H1 (cell line): ENCODE data around the gene AAR2. TPM values are rescaled to one million over a fixed set of nuclear protein-coding genes. Genes with fewer than 3 reads are reported as not detected.

Source experiments
- CTCF ChIA-PET: fragments of 300-600 bp; sonication (Branson Sonifier 250); formaldehyde crosslinking; loops from one replicate; lab custom pipeline; 2021; ENCODE audit not compliant: partially characterized antibody; lab: Charles Lee
- POLR2A ChIA-PET: fragments of 300-600 bp; sonication (Branson Sonifier 250); formaldehyde crosslinking; loops from one replicate; lab custom pipeline; 2021; ENCODE audit warnings: inconsistent platforms; ENCODE audit not compliant: partially characterized antibody; lab: Charles Lee
- DNase-seq, 2 experiments: peaks; one replicate each; pipeline versions ENCODE4 v3.0.0 to v3.0.0-alpha.2; 2010 to 2022; ENCODE audit warnings: low spot score in 2 of 2, low read depth in 1 of 2, mixed read lengths in 1 of 2
- FAIRE-seq: peaks from 2 replicates; lab custom pipeline; 2011; peaks lifted over from hg19 to GRCh38; lab: Jason Lieb, UNC
- H2AFZ ChIP-seq: 2 replicates; pipeline ENCODE4 v1.8.1; 2012; ENCODE audit warnings: low read length, inconsistent platforms
- H2AK5ac ChIP-seq: 2 replicates; pipeline ENCODE4 v1.6.1; 2013; ENCODE audit warnings: low read depth, low read length
- H2BK120ac ChIP-seq: replicated peaks from 2 replicates; pipeline ENCODE3; 2013; ENCODE audit warnings: low read depth, low read length, inconsistent platforms
- H2BK12ac ChIP-seq: 2 replicates; pipeline ENCODE4 v1.6.1; 2013; ENCODE audit warnings: low read depth, low read length
- H2BK15ac ChIP-seq: 2 replicates; pipeline ENCODE4 v1.6.1; 2013; ENCODE audit warnings: low read length
- H2BK20ac ChIP-seq: 2 replicates; pipeline ENCODE4 v1.6.1; 2013; ENCODE audit warnings: low read length
- H2BK5ac ChIP-seq: 2 replicates; pipeline ENCODE4 v1.6.1; 2013; ENCODE audit warnings: low read depth, low read length
- H3K14ac ChIP-seq: 2 replicates; pipeline ENCODE4 v1.6.1; 2013; ENCODE audit warnings: inconsistent platforms; ENCODE audit not compliant: insufficient read length
- H3K18ac ChIP-seq: 2 replicates; pipeline ENCODE4 v1.6.1; 2013; ENCODE audit warnings: low read length; ENCODE audit errors: extremely low read depth
- H3K23ac ChIP-seq: 2 replicates; pipeline ENCODE4 v1.6.1; 2013; ENCODE audit warnings: inconsistent platforms; ENCODE audit not compliant: insufficient read length
- H3K23me2 ChIP-seq: 2 replicates; pipeline ENCODE4 v1.6.1; 2013; ENCODE audit warnings: low read depth, low read length
- H3K27ac ChIP-seq: 2 replicates; pipeline ENCODE4 v1.6.1; 2011; ENCODE audit warnings: low read depth, low read length, inconsistent platforms
- H3K27me3 ChIP-seq, 4 experiments: replicated peaks in 1 of 4; 1 replicate in 1 of 4; 2 replicates in 3 of 4; pipeline versions ENCODE4 v1.6.1 to v1.8.1; 2011 to 2013; ENCODE audit warnings: low read length in 3 of 4, mild to moderate bottlenecking in 3 of 4, inconsistent platforms in 2 of 4, mixed read lengths in 2 of 4, moderate library complexity in 1 of 4; ENCODE audit not compliant: control insufficient read depth in 3 of 4, insufficient read depth in 3 of 4; ENCODE audit errors: extremely low read depth in 1 of 4
- H3K36me3 ChIP-seq, 4 experiments: 2 replicates each; pipeline versions ENCODE4 v1.6.1 to v1.8.1; 2011 to 2013; ENCODE audit warnings: mild to moderate bottlenecking in 4 of 4, low read length in 3 of 4, moderate library complexity in 2 of 4, control low read depth in 1 of 4, inconsistent platforms in 1 of 4; ENCODE audit not compliant: insufficient read depth in 4 of 4, control insufficient read depth in 2 of 4
- H3K4ac ChIP-seq: replicated peaks from 2 replicates; pipeline ENCODE3; 2013; ENCODE audit warnings: low read length, low read depth, mixed read lengths, inconsistent platforms; ENCODE audit not compliant: insufficient read length
- H3K4me1 ChIP-seq, 4 experiments: replicated peaks in 1 of 4; 1 replicate in 1 of 4; 2 replicates in 3 of 4; pipeline versions ENCODE4 v1.6.1 to v1.8.1; 2011 to 2013; ENCODE audit warnings: low read length in 3 of 4, inconsistent platforms in 2 of 4, mixed read lengths in 1 of 4; ENCODE audit not compliant: insufficient read depth in 4 of 4, control insufficient read depth in 3 of 4
- H3K4me2 ChIP-seq, 2 experiments: 2 replicates each; pipeline versions ENCODE4 v1.6.1 to v1.8.1; 2011 to 2013; ENCODE audit warnings: low read depth in 2 of 2, low read length in 2 of 2, control low read depth in 1 of 2, inconsistent platforms in 1 of 2, mild to moderate bottlenecking in 1 of 2; ENCODE audit not compliant: insufficient read depth in 1 of 2
- H3K4me3 ChIP-seq, 4 experiments: fragments of 200-600, 300-600 bp in 1 of 4; sonication (generic), shearing (Covaris generic), sonication (Bioruptor Twin) in 1 of 4; 2 replicates each; pipeline versions ENCODE4 v1.5.1 to v1.8.1; 2011 to 2016; ENCODE audit warnings: low read length in 4 of 4, low read depth in 3 of 4, control low read depth in 2 of 4, inconsistent platforms in 2 of 4, mild to moderate bottlenecking in 2 of 4, mixed read lengths in 1 of 4, moderate library complexity in 1 of 4; ENCODE audit not compliant: insufficient read depth in 2 of 4; ENCODE audit errors: extremely low read depth in 1 of 4
- H3K56ac ChIP-seq: replicated peaks from 2 replicates; pipeline ENCODE3; 2013; ENCODE audit warnings: low read depth, mild to moderate bottlenecking, mixed read lengths, low read length, inconsistent platforms; ENCODE audit not compliant: insufficient read length
- H3K79me1 ChIP-seq: 2 replicates; pipeline ENCODE4 v1.6.1; 2013; ENCODE audit warnings: low read depth, low read length, control low read depth
- H3K79me2 ChIP-seq, 2 experiments: 2 replicates each; pipeline versions ENCODE4 v1.6.1 to v1.8.1; 2012 to 2013; ENCODE audit warnings: low read length in 2 of 2, mild to moderate bottlenecking in 2 of 2, inconsistent platforms in 1 of 2; ENCODE audit not compliant: insufficient read depth in 2 of 2, control insufficient read depth in 1 of 2
- H3K9ac ChIP-seq, 4 experiments: replicated peaks in 1 of 4; 1 replicate in 1 of 4; 2 replicates in 3 of 4; pipeline versions ENCODE4 v1.6.1 to v1.8.1; 2011 to 2013; ENCODE audit warnings: low read depth in 3 of 4, low read length in 3 of 4, control low read depth in 2 of 4, mild to moderate bottlenecking in 2 of 4, moderate library complexity in 2 of 4, inconsistent platforms in 1 of 4; ENCODE audit errors: extremely low read depth in 1 of 4
- H3K9me3 ChIP-seq, 2 experiments: 2 replicates each; pipeline versions ENCODE4 v1.6.1 to v1.8.1; 2012 to 2013; ENCODE audit warnings: mild to moderate bottlenecking in 2 of 2, moderate library complexity in 2 of 2, control low read depth in 1 of 2, inconsistent platforms in 1 of 2, low read depth in 1 of 2, low read length in 1 of 2, mixed read lengths in 1 of 2; ENCODE audit not compliant: insufficient read depth in 2 of 2
- H4K20me1 ChIP-seq, 2 experiments: replicated peaks in 1 of 2; 2 replicates each; pipeline versions ENCODE3 to v1.8.1; 2011 to 2013; ENCODE audit warnings: inconsistent platforms in 2 of 2, low read length in 2 of 2, mild to moderate bottlenecking in 1 of 2; ENCODE audit not compliant: insufficient read depth in 2 of 2, control insufficient read depth in 1 of 2
- H4K5ac ChIP-seq: 2 replicates; pipeline ENCODE4 v1.6.1; 2013; ENCODE audit warnings: low read length, low read depth, mixed read lengths, inconsistent platforms; ENCODE audit not compliant: insufficient read length
- H4K8ac ChIP-seq: 2 replicates; pipeline ENCODE4 v1.8.0; 2013; ENCODE audit warnings: mild to moderate bottlenecking, moderate library complexity, low read length, inconsistent platforms; ENCODE audit not compliant: insufficient read depth; ENCODE audit errors: extremely low read depth
- H4K91ac ChIP-seq: replicated peaks from 2 replicates; pipeline ENCODE3; 2013; ENCODE audit warnings: low read length, mixed read lengths, inconsistent platforms; ENCODE audit not compliant: insufficient read length
- EZH2 ChIP-seq: fragments of 200-600 bp; sonication (generic); IDR thresholded peaks from 2 replicates; pipeline ENCODE4 v1.7.1; 2012; ENCODE audit warnings: low read depth, mild to moderate bottlenecking, moderate library complexity, low read length, inconsistent platforms; ENCODE audit not compliant: severe bottlenecking
- POLR2AphosphoS5 ChIP-seq: IDR thresholded peaks from 2 replicates; pipeline ENCODE4 v1.6.1; 2011; ENCODE audit warnings: low read depth, low read length
- USF2 ChIP-seq: IDR thresholded peaks from 2 replicates; pipeline ENCODE4 v1.6.1; 2011; ENCODE audit warnings: low read length, improper control_type of control experiment
- WGBS, 2 experiments: shearing (Covaris generic) in 1 of 2; methylation state at CpG; one replicate each; pipeline versions ENCODE4 v1.1.6 to v1.1.7; 2013 to 2015; ENCODE audit warnings: low lambda C conversion rate in 2 of 2, mixed read lengths in 2 of 2, inconsistent platforms in 1 of 2, low coverage in 1 of 2, missing lambda C conversion rate in 1 of 2; ENCODE audit not compliant: insufficient replicate concordance in 2 of 2, insufficient coverage in 1 of 2, insufficient read length in 1 of 2; ENCODE audit errors: extremely low coverage in 1 of 2, missing lambda C conversion rate in 1 of 2; 5-methylcytosine and 5-hydroxymethylcytosine counted together
- polyA plus RNA-seq, 7 experiments: library from polyadenylated mRNA; depleted of rRNA in 3 of 7; stranded (reverse) in 5 of 7; unstranded in 2 of 7; fragments of >200 nt in 5 of 7; fragments of 200-250 nt in 2 of 7; gene quantifications; 1 replicate in 5 of 7; 2 replicates in 1 of 7; 4 replicates in 1 of 7; pipeline versions ENCODE4 v1.2.1 to v1.2.3, GENCODE V29; 2011 to 2013; ENCODE audit warnings: missing spikeins in 2 of 7, mixed read lengths in 2 of 7
- total RNA-seq: library from RNA; stranded (reverse); fragmentation: NEBNext Ultra II Directional; extraction: Animal tissue kit (Norgen Biotek cat#: 25700); gene quantifications from 2 replicates; pipeline ENCODE4 v1.2.1, GENCODE V29; 2021
- TF ChIP-seq, protein P1 (sequence below): IDR thresholded peaks from 2 replicates; pipeline ENCODE4 v1.6.1; 2012; ENCODE audit warnings: inconsistent platforms

AAR2 gene
- total and polyA plus RNA-seq, 2 of the 8 experiments (the other 6 are each of a cell fraction or from before 2014, with no cell fraction given): 25.5 to 36.1 TPM

- POLR2A ChIA-PET: interaction anchor here (0.7 to 1.6 kb wide), 3 partner anchors 9 to 11 kb away, joined by 3 to 6 read pairs (median 4); partner anchors contain the start of gene AAR2
- no peak for FAIRE-seq
- H3K36me3 ChIP-seq: no peaks in the 10 kb centered on the region; a peak in 1 of 8 replicates
- H2BK5ac ChIP-seq: no peak overlapping the region
- no peak overlapping the region for H2BK120ac ChIP-seq
- no peak overlapping the region for H3K56ac ChIP-seq
- H3K27ac ChIP-seq: no peak overlapping the region
- no peaks in the 10 kb centered on the region for H3K4me1 ChIP-seq
- no peak for TF ChIP-seq EZH2
- TF ChIP-seq, protein P1, sequence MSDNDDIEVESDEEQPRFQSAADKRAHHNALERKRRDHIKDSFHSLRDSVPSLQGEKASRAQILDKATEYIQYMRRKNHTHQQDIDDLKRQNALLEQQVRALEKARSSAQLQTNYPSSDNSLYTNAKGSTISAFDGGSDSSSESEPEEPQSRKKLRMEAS: no peak
- TF ChIP-seq POLR2AphosphoS5: no peak
- TF ChIP-seq USF2: no peak
- no peak overlapping the region for H3K4ac ChIP-seq
- H3K9ac ChIP-seq: no peak overlapping the region
- H4K91ac ChIP-seq: no peak overlapping the region
- H3K18ac ChIP-seq: no peak overlapping the region
- no peak for DNase-seq
- no peak overlapping the region for H2AFZ ChIP-seq
- H3K23ac ChIP-seq: no peak overlapping the region
- H2BK15ac ChIP-seq: no peak overlapping the region
- no peaks in the 10 kb centered on the region for H4K20me1 ChIP-seq
- no peak overlapping the region for H3K14ac ChIP-seq
- no peak overlapping the region for H4K8ac ChIP-seq
- H2BK12ac ChIP-seq: no peak overlapping the region
- no peak overlapping the region for H3K4me3 ChIP-seq
- no peaks in the 10 kb centered on the region for H3K23me2 ChIP-seq
- no peaks in the 10 kb centered on the region for H3K9me3 ChIP-seq
- H3K27me3 ChIP-seq: no peaks in the 10 kb centered on the region
- 80% methylated on average over 7 of the region's 7 CpGs; no CpG with 5 or more reads in 1 of the 2 experiments for WGBS, 2 experiments
- H3K79me2 ChIP-seq: no peaks in the 10 kb centered on the region
- no peak overlapping the region for H3K4me2 ChIP-seq
- H4K5ac ChIP-seq: no peak overlapping the region
- H2AK5ac ChIP-seq: no peak overlapping the region
- no peaks in the 10 kb centered on the region for H3K79me1 ChIP-seq
- no peak overlapping the region for H2BK20ac ChIP-seq
- CTCF ChIA-PET: interaction anchor here (1.1 to 1.9 kb wide), 5 partner anchors 9 to 108 kb away, joined by 3 to 9 read pairs (median 5); partner anchors contain the start of gene AAR2
Observed at GRCh38 chr20:36225666-36226065, 10.6 kb upstream of the AAR2 start.
